ENCODE results near the gene BRD4.

DNA sequence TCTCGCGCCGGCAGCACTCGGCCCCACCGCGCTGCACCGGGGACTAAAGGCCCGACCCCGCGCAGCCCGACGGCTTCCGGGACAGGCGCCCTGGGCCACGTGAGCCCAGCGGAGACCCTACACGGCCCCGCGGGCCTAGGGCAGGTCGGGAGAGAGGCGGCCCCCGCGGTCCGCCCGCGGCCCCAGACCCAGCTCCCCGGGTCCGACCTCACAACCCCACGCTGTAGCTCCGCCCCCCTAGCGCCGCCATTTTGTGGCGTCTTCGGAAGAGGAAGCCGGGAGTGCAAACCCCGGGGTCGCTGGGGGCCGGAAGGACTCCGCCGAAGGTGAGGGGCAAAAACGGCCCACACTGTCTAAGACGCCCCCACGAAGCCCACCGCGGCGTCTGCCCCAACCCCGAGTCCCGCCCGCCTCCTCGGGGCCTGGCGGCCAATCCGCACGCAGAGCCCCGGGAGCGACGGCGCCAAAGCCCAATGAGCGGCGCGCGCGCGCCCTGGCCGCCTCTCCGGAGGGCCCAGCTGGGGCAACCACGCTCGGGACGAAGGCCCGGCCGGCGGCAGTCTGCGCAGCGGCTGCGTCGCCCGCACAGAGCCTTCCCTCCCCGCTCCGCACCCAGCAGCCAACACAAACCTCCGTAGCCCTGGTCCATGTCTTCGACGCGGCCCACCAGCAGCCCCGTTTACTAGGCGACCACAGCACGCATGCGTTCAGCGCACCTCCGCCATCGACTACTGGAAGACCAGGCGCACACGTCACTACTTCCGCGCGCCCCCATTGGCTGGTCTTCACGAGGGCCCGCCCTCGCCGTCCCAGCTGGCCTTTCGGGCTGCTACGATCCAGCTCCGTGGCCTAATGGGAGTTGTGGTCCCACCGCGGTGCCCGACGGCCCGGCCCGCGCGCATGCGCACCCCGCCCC is 47.0 kb upstream of the BRD4 start, which contains the start of gene AKAP8:
- TF ChIP-seq TCF7 (IDR thresholded peaks at IDR 0.05; ENCODE audit: borderline replicate concordance) (no peak), MXI1 (IDR thresholded peaks at IDR 0.05; ENCODE audit: low read depth, low read length) (no peak), ZNF217 (IDR thresholded peaks at IDR 0.05) (no peak), MTA3 (IDR thresholded peaks at IDR 0.05; ENCODE audit: borderline replicate concordance, low read length) (peak; percentile 77; the same call in 1 of the 2 replicates), ZNF274 (IDR thresholded peaks at IDR 0.05; ENCODE audit: insufficient read depth, insufficient read length) (no peak), POLR2A (IDR thresholded peaks at IDR 0.05; ENCODE audit: low read depth, low read length) (peak; percentile 90), NR2F1 (conservative IDR thresholded peaks at IDR 0.05) (peak; percentile 88), CHD4 (IDR thresholded peaks at IDR 0.05) (no peak), ZNF24 (IDR thresholded peaks at IDR 0.05) (no peak), ZNF384 (IDR thresholded peaks at IDR 0.05; ENCODE audit: borderline replicate concordance, low read depth, low read length) (no peak), BRCA1 (IDR thresholded peaks at IDR 0.05; ENCODE audit: low read depth, low read length) (no peak)
- TF ChIP-seq, protein P1, sequence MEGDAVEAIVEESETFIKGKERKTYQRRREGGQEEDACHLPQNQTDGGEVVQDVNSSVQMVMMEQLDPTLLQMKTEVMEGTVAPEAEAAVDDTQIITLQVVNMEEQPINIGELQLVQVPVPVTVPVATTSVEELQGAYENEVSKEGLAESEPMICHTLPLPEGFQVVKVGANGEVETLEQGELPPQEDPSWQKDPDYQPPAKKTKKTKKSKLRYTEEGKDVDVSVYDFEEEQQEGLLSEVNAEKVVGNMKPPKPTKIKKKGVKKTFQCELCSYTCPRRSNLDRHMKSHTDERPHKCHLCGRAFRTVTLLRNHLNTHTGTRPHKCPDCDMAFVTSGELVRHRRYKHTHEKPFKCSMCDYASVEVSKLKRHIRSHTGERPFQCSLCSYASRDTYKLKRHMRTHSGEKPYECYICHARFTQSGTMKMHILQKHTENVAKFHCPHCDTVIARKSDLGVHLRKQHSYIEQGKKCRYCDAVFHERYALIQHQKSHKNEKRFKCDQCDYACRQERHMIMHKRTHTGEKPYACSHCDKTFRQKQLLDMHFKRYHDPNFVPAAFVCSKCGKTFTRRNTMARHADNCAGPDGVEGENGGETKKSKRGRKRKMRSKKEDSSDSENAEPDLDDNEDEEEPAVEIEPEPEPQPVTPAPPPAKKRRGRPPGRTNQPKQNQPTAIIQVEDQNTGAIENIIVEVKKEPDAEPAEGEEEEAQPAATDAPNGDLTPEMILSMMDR (IDR thresholded peaks at IDR 0.05 in 2 of 3, conservative IDR thresholded peaks at IDR 0.05 in 1 of 3; ENCODE audit: control insufficient read depth in 2 of 3, extremely low read depth in 1 of 3, insufficient read depth in 1 of 3, low read depth in 3 of 3, low read length in 3 of 3), result no peak
- TF ChIP-seq, protein P2, sequence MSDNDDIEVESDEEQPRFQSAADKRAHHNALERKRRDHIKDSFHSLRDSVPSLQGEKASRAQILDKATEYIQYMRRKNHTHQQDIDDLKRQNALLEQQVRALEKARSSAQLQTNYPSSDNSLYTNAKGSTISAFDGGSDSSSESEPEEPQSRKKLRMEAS (IDR thresholded peaks at IDR 0.05; ENCODE audit: low read depth, low read length), result peak; percentile 15; the same call in 1 of the 2 replicates
